GM21723 (cell line): Measurements from ENCODE around the gene ST8SIA4.

Experiments used
- ATAC-seq: cut with Tn5 transposase; IDR thresholded peaks from one replicate; pipeline ENCODE4 v1.9.1; 2021; ENCODE audit warnings: mild to moderate bottlenecking, moderate library complexity; ENCODE audit not compliant: unreplicated experiment

Gene ST8SIA4

DNA sequence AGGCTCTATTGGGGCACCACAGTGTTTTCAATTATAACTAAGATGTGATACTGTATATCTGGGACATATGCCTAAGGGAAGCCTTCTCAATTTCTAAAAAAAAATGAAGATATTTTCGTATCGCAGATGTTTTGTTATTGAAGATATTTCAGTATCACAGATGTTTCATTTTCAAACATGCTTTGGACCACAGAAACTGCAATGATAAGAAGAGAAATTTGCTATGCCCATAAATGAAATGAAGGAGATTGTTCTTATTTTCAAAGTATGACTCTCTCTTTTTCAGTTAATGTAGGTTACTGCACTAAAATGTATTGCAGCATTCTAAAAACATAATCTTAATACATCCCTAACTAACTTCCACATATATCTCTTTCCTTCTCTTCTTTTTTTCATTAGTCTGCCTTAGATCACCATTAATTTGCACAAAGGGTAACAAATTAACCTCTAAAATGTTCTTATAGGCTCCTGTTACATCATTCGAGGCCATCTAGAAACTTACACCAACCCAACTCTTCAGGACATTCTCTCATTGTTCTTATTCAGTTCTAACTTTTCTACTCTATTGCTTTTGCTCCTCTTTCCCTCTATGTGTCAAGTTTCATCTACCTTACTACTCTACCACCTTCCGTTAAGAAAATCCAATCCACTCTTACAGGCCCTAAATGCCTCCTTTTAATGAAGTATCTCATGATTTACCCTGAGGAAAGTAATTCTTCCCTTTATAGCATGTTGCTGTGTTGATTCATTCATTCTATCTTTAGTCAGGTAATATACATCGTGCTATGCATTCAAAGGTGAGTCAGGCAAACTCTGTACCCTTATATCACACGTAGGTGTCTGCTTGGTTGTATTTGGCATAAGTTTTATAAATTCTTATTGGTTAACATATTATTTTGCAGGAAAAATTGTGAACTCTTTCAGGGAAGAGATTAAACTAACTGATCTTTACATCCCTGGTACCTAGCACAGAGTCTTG lies 70.5 kb downstream of the ST8SIA4 start:
- peak; percentile 35 for ATAC-seq

- no peak for ATAC-seq
Observed at GRCh38 chr5:100828898-100829356, 74.2 kb downstream of the ST8SIA4 start.

GRCh38 chr5:100828071-100828897 lies 74.8 kb downstream of the ST8SIA4 start:
- ATAC-seq, result peak; percentile 74

DNA sequence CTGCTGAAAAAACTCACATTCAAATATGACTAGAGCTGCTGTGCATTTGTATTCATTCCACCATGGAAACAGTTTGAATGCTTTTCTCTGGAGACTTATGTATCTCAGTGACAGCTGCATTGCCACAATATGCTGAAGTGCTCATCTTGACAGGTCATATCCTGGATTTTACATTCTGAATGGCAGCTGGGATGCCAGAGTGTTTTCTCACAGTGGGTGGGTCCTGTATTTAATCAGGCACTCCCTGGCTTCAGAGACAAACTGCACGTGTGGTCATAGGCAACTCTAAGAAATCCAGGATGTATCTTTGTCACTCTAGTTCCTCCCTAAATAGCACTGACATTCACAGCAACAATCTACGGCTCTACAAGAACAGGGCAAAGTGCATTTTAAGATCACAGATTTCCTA lies 75.6 kb downstream of the ST8SIA4 start:
- peak; percentile 24 for ATAC-seq

DNA sequence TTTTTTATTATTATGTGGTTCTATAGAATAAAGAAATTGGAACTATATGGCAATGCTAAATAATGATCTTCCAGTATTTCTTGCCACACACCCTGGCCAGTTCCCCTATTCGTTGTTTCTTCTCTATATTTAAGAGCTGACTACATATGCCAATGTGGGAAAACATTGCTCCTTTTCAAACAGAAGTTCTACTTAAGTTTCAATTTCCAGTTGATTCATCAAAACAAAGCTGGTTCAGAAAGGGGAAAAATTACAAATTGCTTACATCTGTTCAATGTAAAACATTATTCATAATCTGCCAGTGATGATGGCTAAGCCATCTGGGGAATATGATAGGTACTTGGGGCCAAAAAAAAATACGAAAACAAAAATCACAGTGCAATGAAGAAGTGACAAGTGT lies 76.9 kb downstream of the ST8SIA4 start:
- ATAC-seq, result peak; percentile 35

DNA sequence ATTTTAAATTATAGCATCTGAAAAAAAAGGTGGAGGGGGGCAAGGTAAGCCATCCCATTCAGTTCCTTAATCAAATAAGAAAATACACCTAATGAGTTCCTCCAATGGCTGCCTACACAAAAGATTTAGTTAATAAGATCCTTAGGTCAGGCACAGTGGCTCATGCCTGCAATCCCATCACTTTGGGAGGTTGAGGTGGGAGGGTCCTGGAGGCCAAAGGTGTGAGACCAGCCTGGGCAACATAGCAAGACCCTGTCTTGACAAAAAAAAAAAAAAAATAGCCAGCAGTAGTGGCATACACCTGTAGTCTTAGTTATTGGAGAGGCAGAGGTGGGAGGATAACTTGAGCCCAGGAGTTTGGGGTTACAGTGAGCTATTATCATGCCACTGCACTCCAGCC lies 78.4 kb downstream of the ST8SIA4 start:
- no peak for ATAC-seq

- no peak for ATAC-seq
Observed at GRCh38 chr5:100823812-100824211, 79.3 kb downstream of the ST8SIA4 start.

DNA sequence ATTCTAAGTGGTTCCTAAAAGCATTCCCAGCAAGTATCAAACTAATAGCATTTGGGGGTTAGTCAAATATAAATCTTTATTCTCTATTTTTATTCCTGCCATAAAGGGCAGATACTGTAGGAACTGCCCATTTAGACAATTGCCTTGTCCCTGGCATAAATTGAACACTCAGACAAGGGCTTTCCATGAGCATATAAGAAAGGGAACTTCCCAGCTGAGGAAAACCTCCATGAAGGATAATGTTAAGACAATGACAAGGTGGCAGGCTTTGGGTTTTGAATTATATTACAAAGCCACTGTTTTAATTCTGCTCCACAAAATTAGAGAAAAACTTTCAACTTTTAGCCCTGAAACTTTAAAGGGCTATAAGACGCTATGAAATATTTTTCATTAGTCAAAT lies 81.3 kb downstream of the ST8SIA4 start:
- ATAC-seq, result no peak

- no peak for ATAC-seq
Observed at GRCh38 chr5:100818340-100818739, 84.7 kb downstream of the ST8SIA4 start.

DNA sequence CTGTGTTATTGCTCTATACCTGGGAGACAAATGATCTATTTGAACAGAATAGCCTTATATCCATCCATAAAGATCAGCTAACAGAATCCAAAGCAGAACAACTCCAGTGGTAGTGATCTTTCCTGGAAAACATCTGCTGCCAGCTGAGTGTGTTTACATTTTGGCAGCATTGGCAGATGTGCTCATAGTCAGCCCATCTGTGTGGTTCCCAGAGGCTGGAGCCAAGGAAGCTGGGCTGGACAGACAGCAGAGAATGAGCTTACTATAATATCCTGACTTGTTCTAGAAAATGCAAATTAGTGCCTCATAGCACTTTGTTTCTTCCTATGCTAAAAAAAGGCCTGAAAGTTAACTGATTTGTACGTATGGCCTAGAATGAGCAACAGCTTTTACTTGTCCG lies 99.7 kb downstream of the ST8SIA4 start:
- no peak for ATAC-seq

DNA sequence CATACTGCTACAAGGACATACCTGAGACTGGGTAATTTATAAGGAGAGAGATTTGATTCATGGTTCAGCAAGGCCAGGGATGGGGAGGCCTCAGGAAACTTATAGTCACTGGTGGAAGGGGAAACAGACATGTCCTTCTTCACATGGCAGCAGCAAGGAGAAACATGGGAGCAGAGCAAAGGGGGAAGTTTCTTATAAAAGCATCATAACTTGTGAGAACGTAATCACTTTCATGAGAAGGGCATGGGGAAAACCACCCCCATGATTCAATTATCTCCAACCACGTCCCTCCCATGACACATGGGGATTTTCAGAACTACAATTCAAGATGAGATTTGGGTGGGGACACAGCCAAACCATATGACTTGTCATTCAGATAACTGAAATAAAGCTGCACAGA lies 100.9 kb downstream of the ST8SIA4 start:
- no peak for ATAC-seq

DNA sequence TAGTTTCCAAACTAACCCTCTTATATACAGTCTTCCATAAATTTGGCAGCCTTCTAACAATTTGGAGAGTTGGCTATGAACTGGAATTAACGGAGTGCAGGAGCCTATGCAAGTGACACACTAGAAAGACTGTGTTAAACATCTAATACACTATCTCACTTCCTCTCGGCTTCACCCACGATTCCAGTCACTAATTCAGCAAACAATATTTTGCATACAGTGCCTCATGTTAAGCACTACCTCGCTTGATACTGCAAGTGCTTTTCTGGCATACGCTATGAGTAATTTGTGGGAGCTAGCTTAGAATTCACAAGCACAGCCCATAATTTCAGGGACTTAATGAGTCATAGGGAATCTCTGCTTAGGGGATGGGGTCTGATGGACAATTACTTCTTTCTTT lies 102.5 kb downstream of the ST8SIA4 start:
- ATAC-seq, result peak; percentile 76

DNA sequence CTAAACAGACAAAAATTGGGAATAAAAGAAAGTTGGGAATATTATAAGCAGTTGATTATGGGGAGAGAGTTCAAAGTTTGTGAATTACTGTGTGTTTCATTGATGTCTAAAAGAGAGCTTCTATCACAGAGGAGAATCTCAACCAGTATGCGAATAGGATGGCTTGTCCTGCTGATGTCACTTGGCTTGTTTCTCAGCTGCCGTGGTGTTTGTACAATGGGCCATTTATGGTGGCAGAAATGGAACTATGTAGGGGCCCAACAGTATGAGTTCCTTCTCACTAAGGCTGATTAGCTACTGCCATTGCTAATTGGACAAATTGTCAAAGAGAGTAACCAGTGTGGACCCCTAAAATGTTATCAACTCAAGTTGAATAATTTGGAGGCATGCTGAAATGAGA lies 103.9 kb downstream of the ST8SIA4 start:
- no peak for ATAC-seq

- ATAC-seq, result no peak
Observed at GRCh38 chr5:100797861-100798260, 105.2 kb downstream of the ST8SIA4 start.

DNA sequence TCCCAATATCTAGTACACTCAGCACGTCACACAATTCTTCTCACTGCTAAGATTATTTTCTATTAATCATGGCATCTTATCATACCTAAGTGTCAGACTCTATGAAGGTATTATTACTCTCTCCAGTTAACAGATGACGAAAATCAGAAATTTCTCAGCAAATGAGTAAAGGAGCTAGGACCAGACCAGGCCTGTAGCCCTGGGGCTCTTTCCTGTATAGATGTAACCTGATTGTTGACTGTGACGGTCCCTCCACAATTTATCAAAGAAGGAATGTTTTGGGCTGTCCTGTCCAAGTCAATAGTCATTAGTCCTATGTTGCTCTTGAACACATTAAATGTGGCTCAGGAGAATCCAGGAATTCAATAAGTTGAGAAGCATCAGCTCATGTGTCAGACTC lies 106.2 kb downstream of the ST8SIA4 start:
- ATAC-seq, result no peak

GRCh38 chr5:100794844-100795243 lies 108.2 kb downstream of the ST8SIA4 start:
- no peak for ATAC-seq

DNA sequence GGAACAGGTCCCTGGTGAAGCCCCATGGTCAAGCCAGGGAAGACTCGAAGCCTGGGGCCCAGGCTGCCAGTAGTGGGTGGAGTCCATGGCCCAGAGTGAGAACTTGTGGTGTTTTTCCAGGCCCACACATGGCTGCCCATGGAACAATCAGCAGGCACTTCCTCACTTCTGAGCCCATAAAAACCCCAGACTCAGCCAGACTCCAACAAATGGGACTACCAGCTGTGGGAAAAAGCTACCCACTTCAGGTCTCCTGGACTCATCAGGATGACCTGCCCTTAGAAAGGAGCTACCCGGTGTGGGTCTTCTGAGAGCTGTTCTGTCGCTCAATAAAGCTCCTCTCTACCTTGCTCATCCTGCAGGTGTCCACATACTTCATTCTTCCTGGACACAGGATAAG lies 108.9 kb downstream of the ST8SIA4 start:
- no peak for ATAC-seq

DNA sequence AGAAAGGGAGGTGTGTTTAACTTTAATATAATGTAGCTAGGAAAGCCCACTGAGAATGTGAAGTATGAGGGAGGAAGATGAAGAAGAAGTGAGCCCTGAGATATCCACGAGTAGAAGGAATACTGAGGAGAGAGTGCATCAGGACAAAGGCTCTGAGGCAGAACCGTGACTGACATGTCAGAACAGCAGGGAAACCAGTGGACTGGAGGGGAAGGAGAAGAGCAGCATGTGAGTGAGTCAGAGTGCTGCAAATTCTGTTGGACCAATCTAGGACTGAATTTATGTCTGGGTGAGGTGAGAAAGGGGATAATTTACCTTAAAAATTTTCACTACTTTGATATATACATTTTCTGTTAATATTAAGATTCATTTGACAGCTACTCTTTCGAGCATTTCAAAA lies 110.3 kb downstream of the ST8SIA4 start:
- no peak for ATAC-seq

DNA sequence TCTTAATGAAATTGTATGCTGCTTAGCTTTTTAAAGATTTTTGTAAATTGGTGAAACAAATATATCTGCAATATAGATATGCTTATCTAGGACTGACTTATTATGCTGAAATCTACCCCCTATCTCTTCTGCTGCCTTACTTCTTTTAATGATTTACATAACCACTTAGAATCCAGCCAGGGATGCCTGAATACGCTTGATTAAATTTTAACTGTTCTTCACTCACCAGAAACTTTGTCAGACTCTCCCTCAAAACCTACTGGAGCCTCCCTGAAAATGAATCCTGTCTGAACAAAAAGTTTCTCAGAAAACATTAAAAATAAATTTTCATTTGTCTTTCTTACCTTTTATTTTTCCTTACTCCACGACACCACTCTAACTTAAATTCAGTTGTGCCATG lies 111.7 kb downstream of the ST8SIA4 start:
- no peak for ATAC-seq

- ATAC-seq, result no peak
Observed at GRCh38 chr5:100790951-100791350, 112.1 kb downstream of the ST8SIA4 start.

- peak; percentile 65 for ATAC-seq
Observed at GRCh38 chr5:100790170-100790665, 112.9 kb downstream of the ST8SIA4 start.
